ENCODE results near the gene BOD1L2.

- TF ChIP-seq CTCF (IDR thresholded peaks at IDR 0.05) (no peak), POLR2A (IDR thresholded peaks at IDR 0.05) (no peak)
Measured at GRCh38 chr18:57110290-57110689, 36.6 kb upstream of the BOD1L2 start.

Data from lower leg skin (tissue), 3 donors.